Fibroblast of lung (primary cell): ENCODE results near the gene UQCC5. TPM values are rescaled to one million over a fixed set of nuclear protein-coding genes. Genes with fewer than 3 reads are reported as not detected.
"Not testable (repeated sequence)": the region's sequence is repeated elsewhere in the genome, so short reads cannot be mapped to it uniquely, and the experiment has no call there.

Experiments used
- DNase-seq, 2 donors: peaks; one replicate each; pipeline versions ENCODE4 v3.0.0 to v3.0.0-alpha.2; 2010; ENCODE audit warnings: low read depth in 2 of 2
- H2AFZ ChIP-seq: 2 replicates; pipeline ENCODE4 v1.5.1; 2012; ENCODE audit warnings: low read length, control low read depth, inconsistent platforms
- H3K27ac ChIP-seq: 2 replicates; pipeline ENCODE4 v1.5.1; 2011; ENCODE audit warnings: low read length, control low read depth; ENCODE audit not compliant: insufficient read depth
- H3K27me3 ChIP-seq: 2 replicates; pipeline ENCODE4 v1.5.1; 2011; ENCODE audit warnings: mild to moderate bottlenecking, low read length; ENCODE audit not compliant: control insufficient read depth, insufficient read depth
- H3K36me3 ChIP-seq: 2 replicates; pipeline ENCODE4 v1.5.1; 2011; ENCODE audit warnings: low read length; ENCODE audit not compliant: control insufficient read depth, insufficient read depth
- H3K4me1 ChIP-seq: 2 replicates; pipeline ENCODE4 v1.5.1; 2011; ENCODE audit warnings: low read length; ENCODE audit not compliant: control insufficient read depth, insufficient read depth; ENCODE audit errors: extremely low read depth
- H3K4me2 ChIP-seq: 2 replicates; pipeline ENCODE4 v1.5.1; 2011; ENCODE audit warnings: low read length, control low read depth; ENCODE audit not compliant: insufficient read depth; ENCODE audit errors: extremely low read depth
- H3K4me3 ChIP-seq, 4 experiments: fragments of 200-600 bp in 1 of 4; sonication (generic) in 1 of 4; replicated peaks in 1 of 4; 2 replicates each; pipeline ENCODE4 v1.5.1; 2011 to 2016; ENCODE audit warnings: low read length in 4 of 4, low read depth in 3 of 4, mild to moderate bottlenecking in 3 of 4, control low read depth in 2 of 4, inconsistent platforms in 1 of 4, mixed read lengths in 1 of 4; ENCODE audit not compliant: insufficient read depth in 1 of 4; ENCODE audit errors: control extremely low read depth in 1 of 4
- H3K79me2 ChIP-seq: 2 replicates; pipeline ENCODE4 v1.5.1; 2012; ENCODE audit warnings: mild to moderate bottlenecking, low read length, inconsistent platforms; ENCODE audit not compliant: control insufficient read depth, insufficient read depth
- H3K9ac ChIP-seq: 2 replicates; pipeline ENCODE4 v1.5.1; 2011; ENCODE audit warnings: mild to moderate bottlenecking, low read length, control low read depth; ENCODE audit not compliant: insufficient read depth
- H3K9me3 ChIP-seq: 2 replicates; pipeline ENCODE4 v1.5.1; 2012; ENCODE audit warnings: low read depth, low read length; ENCODE audit not compliant: control insufficient read depth, insufficient read depth
- H4K20me1 ChIP-seq: 2 replicates; pipeline ENCODE4 v1.5.1; 2011; ENCODE audit warnings: low read length; ENCODE audit not compliant: control insufficient read depth, insufficient read depth; ENCODE audit errors: extremely low read depth
- EZH2 ChIP-seq: IDR thresholded peaks from 2 replicates; pipeline ENCODE4 v1.5.1; 2012; ENCODE audit warnings: low read length, control low read depth, mild to moderate bottlenecking; ENCODE audit errors: missing control alignments
- polyA plus RNA-seq, 2 donors: library from polyadenylated mRNA; depleted of rRNA in 1 of 2; stranded (reverse) in 1 of 2; unstranded in 1 of 2; fragments of >200 nt; gene quantifications; 2 replicates each; pipeline ENCODE4 v1.2.1, GENCODE V29; 2011 to 2012; ENCODE audit warnings: missing spikeins in 1 of 2
- total RNA-seq: library from RNA; depleted of rRNA; stranded (reverse); fragments of >200 nt; gene quantifications from 2 replicates; pipeline ENCODE4 v1.2.1, GENCODE V29; 2014
- TF ChIP-seq, protein P1 (sequence below), 2 donors: IDR thresholded peaks in 1 of 2; conservative IDR thresholded peaks in 1 of 2; 1 replicate in 1 of 2; 2 replicates in 1 of 2; pipeline ENCODE4 v1.5.1; 2011 to 2012; ENCODE audit warnings: low read length in 2 of 2, control low read depth in 1 of 2, inconsistent platforms in 1 of 2, low read depth in 1 of 2, mild to moderate bottlenecking in 1 of 2

UQCC5 gene
- total and polyA plus RNA-seq, 2 donors (not counting 1 experiment from before 2014, with no cell fraction given) = 9.4 to 13.8 TPM

DNA sequence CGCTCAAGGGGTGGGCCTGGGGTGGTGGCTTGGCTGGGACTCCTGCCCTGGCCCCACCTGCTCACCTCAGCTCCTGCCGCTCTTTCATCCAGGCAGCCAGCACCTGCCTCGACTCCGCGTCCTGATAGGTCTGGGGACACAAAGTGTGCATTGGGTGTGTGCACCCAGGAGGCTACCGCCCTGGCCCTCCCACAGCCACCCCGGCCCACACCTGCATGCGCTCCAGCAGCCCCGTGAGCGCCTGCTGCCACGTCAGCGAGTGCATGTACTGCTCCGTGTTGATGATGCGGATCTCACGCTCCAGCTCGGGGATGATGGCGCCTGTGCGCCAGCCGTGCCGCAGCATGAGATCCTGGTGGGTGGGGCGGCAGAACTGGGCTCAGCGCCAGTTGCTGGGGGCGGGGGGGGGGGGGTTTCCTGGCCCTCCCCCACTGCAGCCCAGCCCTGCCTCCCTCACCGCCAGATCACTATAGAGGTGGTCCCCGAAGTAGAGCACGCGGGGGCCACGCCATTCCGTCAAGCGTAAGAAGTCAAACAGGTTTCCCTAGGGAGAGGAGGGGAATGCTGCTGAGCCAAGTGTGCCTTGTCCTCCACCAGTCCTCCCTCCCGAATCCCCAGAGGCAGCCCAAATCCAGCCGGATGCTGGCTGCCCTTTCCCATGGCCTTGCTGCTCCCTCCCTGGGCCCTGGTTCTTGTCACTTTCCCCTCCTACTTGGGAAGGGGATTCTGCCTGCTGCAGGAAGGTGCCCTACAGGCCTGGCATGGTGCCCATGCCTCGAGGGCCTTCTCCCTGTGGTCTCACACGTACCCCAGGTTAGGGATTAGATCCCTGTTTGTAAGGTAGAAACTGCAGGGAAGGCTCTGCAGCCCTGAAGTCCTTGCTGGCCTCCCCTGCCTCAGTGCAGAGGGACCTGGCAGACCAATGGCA lies 11.4 kb upstream of the UQCC5 start:
- Histone ChIP-seq H4K20me1 (no peaks in the 10 kb centered on the region), H3K9ac (no peak overlapping the region), H2AFZ (no peak overlapping the region), H3K36me3 (peaks cover 33% of the 10 kb centered on the region), H3K27me3 (no peaks in the 10 kb centered on the region), H3K27ac (no peak overlapping the region), H3K4me3 (no peak overlapping the region), H3K9me3 (no peaks in the 10 kb centered on the region), H3K79me2 (peaks cover 1% of the 10 kb centered on the region), H3K4me1 (peaks cover 21% of the 10 kb centered on the region), H3K4me2 (no peak overlapping the region)
- no peak for DNase-seq
- no peak for TF ChIP-seq EZH2
- TF ChIP-seq, protein P1, sequence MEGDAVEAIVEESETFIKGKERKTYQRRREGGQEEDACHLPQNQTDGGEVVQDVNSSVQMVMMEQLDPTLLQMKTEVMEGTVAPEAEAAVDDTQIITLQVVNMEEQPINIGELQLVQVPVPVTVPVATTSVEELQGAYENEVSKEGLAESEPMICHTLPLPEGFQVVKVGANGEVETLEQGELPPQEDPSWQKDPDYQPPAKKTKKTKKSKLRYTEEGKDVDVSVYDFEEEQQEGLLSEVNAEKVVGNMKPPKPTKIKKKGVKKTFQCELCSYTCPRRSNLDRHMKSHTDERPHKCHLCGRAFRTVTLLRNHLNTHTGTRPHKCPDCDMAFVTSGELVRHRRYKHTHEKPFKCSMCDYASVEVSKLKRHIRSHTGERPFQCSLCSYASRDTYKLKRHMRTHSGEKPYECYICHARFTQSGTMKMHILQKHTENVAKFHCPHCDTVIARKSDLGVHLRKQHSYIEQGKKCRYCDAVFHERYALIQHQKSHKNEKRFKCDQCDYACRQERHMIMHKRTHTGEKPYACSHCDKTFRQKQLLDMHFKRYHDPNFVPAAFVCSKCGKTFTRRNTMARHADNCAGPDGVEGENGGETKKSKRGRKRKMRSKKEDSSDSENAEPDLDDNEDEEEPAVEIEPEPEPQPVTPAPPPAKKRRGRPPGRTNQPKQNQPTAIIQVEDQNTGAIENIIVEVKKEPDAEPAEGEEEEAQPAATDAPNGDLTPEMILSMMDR (conservative IDR thresholded peaks at IDR 0.05 in 1 of 2, IDR thresholded peaks at IDR 0.05 in 1 of 2; ENCODE audit: low read depth in 1 of 2, low read length in 2 of 2) = no peak

DNA sequence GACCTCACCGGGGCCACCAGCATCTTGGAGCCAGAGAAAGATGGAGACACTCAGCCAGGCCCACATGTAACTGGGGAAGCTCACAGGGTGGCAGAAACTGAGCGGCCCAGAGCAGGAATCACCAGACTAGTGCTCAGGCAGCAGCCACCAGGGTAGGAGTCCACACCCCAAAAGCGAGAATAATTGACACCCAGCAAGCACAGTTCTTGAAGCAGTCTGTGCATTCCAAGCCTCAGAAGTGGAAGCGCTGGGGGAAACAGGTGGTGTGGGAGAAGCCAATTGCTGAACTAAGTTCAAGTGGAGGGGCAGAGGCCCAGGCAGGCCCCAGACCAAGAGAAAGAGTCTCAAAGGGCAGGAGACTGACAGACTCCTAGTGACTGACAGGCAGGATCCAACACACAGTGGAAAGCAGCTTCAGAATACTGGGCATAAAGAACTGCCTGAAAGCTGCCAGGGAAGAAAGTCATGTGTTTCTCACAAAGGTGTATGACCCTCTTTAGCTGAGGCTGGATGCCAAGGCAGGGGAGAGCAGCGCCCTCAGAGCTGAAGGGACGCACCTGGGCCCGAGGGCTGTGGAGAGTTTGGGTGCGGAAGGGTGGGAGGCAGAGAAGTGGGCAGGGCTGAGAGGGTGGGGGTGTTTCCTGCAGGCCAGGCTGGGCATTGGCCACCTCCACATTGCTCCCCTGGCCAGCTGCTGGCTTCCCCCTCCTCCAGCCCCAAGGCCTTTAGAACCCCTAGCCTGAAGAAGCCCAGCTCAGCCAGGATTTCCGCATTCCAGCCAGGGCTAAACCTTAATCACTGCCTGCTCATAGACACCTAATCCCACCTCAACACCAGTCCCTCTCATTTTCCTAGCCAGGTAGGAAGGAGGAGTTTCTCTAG lies 10.5 kb upstream of the UQCC5 start:
- H3K27me3 ChIP-seq = no peaks in the 10 kb centered on the region
- H3K4me2 ChIP-seq = no peak overlapping the region
- no peaks in the 10 kb centered on the region for H4K20me1 ChIP-seq
- no peak for DNase-seq
- no peak overlapping the region for H3K27ac ChIP-seq
- H3K4me1 ChIP-seq = peaks cover 25% of the 10 kb centered on the region
- no peak overlapping the region for H2AFZ ChIP-seq
- H3K4me3 ChIP-seq = no peak overlapping the region
- peaks cover 7% of the 10 kb centered on the region for H3K79me2 ChIP-seq
- H3K9me3 ChIP-seq = no peaks in the 10 kb centered on the region
- peaks cover 33% of the 10 kb centered on the region for H3K36me3 ChIP-seq
- no peak overlapping the region for H3K9ac ChIP-seq
- no peak for TF ChIP-seq EZH2
- TF ChIP-seq, protein P1 (conservative IDR thresholded peaks at IDR 0.05 in 1 of 2, IDR thresholded peaks at IDR 0.05 in 1 of 2; ENCODE audit: low read depth in 1 of 2, low read length in 2 of 2) = no peak

DNA sequence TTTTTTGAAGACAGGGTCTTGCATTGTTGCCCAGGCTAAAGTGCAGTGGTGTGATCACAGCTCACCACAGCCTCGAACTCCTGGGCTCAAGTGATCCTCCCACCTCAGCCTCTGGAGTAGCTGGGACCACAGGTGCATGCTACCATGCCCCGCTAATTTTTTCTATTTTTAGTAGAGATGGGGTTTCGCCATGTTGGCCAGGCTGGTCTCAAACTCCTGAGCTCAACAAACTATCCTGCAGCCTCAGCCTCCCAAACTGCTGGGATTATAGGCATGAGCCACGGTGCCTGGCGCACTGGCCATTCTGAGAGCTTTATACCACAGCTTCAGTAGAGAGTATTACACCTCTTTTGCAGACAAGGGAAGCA lies 9.8 kb upstream of the UQCC5 start:
- Histone ChIP-seq H3K36me3 (peaks cover 33% of the 10 kb centered on the region), H3K79me2 (peaks cover 12% of the 10 kb centered on the region), H3K4me1 (peaks cover 25% of the 10 kb centered on the region)
- not testable (repeated sequence) for H4K20me1 ChIP-seq, H3K9ac ChIP-seq, H3K27ac ChIP-seq, H2AFZ ChIP-seq, H3K9me3 ChIP-seq, H3K27me3 ChIP-seq, H3K4me2 ChIP-seq, H3K4me3 ChIP-seq, DNase-seq
